GM13976 (cell line): ENCODE data around the gene SRXN1.

Source experiments
- DNase-seq: peaks from one replicate; pipeline ENCODE4 v3.0.0; 2012; ENCODE audit warnings: low spot score
- CTCF ChIP-seq: IDR thresholded peaks from 2 replicates; pipeline ENCODE4 v1.5.1; 2012; ENCODE audit warnings: borderline replicate concordance, mild to moderate bottlenecking; ENCODE audit not compliant: insufficient read depth; ENCODE audit errors: extremely low read depth, missing control alignments, control extremely low read depth
- in situ Hi-C: fragments of 300-500 bp; cut with MboI; formaldehyde crosslinking; loops from one replicate; pipeline ENCODE4 v1.12.0; 2022; ENCODE audit warnings: low sequenced_read_pairs, mixed read lengths, inconsistent platforms; ENCODE audit not compliant: unreplicated experiment

Gene SRXN1

GRCh38 chr20:687468-688203, 34.6 kb upstream of the SRXN1 start:
- in situ Hi-C loops, result no loop called here
- no peak for TF ChIP-seq CTCF
- DNase-seq, result no peak

- in situ Hi-C loops, result no loop called here
- no peak for DNase-seq
- TF ChIP-seq CTCF, result no peak
Measured at GRCh38 chr20:684676-685319, 31.8 kb upstream of the SRXN1 start.

GRCh38 chr20:682123-682522, 29.1 kb upstream of the SRXN1 start:
- no peak for DNase-seq
- in situ Hi-C loops, result no loop called here
- TF ChIP-seq CTCF, result no peak

- in situ Hi-C loops, result no loop called here
- DNase-seq, result no peak
- TF ChIP-seq CTCF, result no peak
Measured at GRCh38 chr20:680638-681187, 27.7 kb upstream of the SRXN1 start.

- in situ Hi-C loops, result no loop called here
- DNase-seq, result no peak
- TF ChIP-seq CTCF, result no peak
Measured at GRCh38 chr20:677957-678356, 25.0 kb upstream of the SRXN1 start.

GRCh38 chr20:676967-677366, 24.0 kb upstream of the SRXN1 start:
- DNase-seq, result no peak
- TF ChIP-seq CTCF, result no peak
- in situ Hi-C loops, result no loop called here
